Spinal cord (tissue), 10 donors: ENCODE data around the gene RECK. TPM values are rescaled to one million over a fixed set of nuclear protein-coding genes. Genes with fewer than 3 reads are reported as not detected.
"Not testable (repeated sequence)": the region's sequence is repeated elsewhere in the genome, so short reads cannot be mapped to it uniquely, and the experiment has no call there.

Experiments
- DNase-seq, 6 donors: peaks; one replicate each; pipeline versions ENCODE4 v3.0.0 to v3.0.0-alpha.2; 2013 to 2015; ENCODE audit warnings: low spot score in 6 of 6, low read depth in 4 of 6
- H3K27ac ChIP-seq: one replicate; pipeline ENCODE4 v1.5.1; 2013; ENCODE audit warnings: low read depth, low read length, control low read depth
- H3K27me3 ChIP-seq: one replicate; pipeline ENCODE4 v1.6.1; 2013; ENCODE audit warnings: low read length; ENCODE audit not compliant: control insufficient read depth, insufficient read depth
- H3K36me3 ChIP-seq: one replicate; pipeline ENCODE4 v1.6.1; 2013; ENCODE audit warnings: low read length; ENCODE audit not compliant: control insufficient read depth, insufficient read depth
- H3K4me1 ChIP-seq: one replicate; pipeline ENCODE4 v1.6.1; 2013; ENCODE audit warnings: low read length; ENCODE audit not compliant: control insufficient read depth, insufficient read depth
- H3K4me3 ChIP-seq: one replicate; pipeline ENCODE4 v1.5.1; 2013; ENCODE audit warnings: low read depth, low read length, control low read depth
- H3K9me3 ChIP-seq: one replicate; pipeline ENCODE4 v1.6.1; 2013; ENCODE audit warnings: low read length; ENCODE audit not compliant: control insufficient read depth, insufficient read depth
- WGBS: methylation state at CpG from one replicate; pipeline ENCODE4 v1.1.5; 2013; ENCODE audit warnings: missing lambda C conversion rate; ENCODE audit not compliant: insufficient coverage; 5-methylcytosine and 5-hydroxymethylcytosine counted together
- polyA plus RNA-seq, 2 donors: library from polyadenylated mRNA; unstranded; fragments of 120-200 nt; gene quantifications; one replicate each; pipeline ENCODE4 v1.2.1, GENCODE V29; 2013; ENCODE audit not compliant: insufficient read length in 2 of 2
- total RNA-seq, 2 donors: library from RNA; depleted of rRNA in 1 of 2; stranded (reverse); fragments of 120-200 nt in 1 of 2; fragments of >200 nt in 1 of 2; gene quantifications; one replicate each; pipeline versions ENCODE4 v1.2.3 to v1.2.4, GENCODE V29; 2013 to 2014
- donor health status: healthy.

The RECK gene
- total and polyA plus RNA-seq, 4 donors = 10.9 to 19.4 (median 17.3) TPM

DNA sequence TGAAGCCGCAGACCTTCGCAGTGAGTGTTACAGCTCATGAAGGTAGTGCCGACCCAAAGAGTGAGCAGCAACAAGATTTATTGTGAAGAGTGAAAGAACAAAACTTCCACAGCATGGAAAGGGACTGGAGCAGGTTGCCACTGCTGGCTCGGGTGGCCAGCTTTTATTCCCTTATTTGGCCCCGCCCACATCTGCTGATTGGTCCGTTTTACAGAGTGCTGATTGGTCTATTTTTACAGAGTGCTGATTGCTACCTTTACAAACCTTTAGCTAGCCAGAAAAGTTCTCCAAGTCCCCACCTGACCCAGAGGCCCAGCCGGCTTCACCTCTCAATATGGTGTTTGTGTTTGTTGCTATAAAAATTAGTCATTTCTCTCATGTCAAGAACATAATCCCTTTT, 49.7 kb downstream of the RECK start:
- Histone ChIP-seq H3K4me1 (no peaks in the 10 kb centered on the region), H3K27me3 (no peaks in the 10 kb centered on the region), H3K4me3 (no peak overlapping the region), H3K9me3 (no peaks in the 10 kb centered on the region), H3K36me3 (peaks cover 12% of the 10 kb centered on the region), H3K27ac (no peak overlapping the region)
- WGBS = 91% methylated on average over 6 of the region's 7 CpGs
- no peak for DNase-seq

DNA sequence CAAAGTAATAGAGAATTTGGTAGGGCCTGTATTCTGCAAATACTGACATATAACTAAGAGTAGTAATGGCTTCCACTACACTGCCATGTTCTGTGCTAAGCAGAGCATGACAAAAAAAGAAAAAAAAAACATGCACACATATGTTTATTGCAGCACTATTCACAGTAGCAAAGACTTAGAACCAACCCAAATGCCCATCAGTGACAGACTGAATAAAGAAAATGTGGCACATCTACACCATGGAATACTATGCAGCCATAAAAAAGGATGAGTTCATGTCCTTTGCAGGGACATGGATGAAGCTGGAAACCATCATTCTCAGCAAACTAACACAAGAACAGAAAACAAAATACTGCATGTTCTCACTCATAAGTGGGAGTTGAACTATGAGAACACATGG, 50.3 kb downstream of the RECK start:
- peaks cover 12% of the 10 kb centered on the region for H3K36me3 ChIP-seq
- not testable (repeated sequence) for H3K4me1 ChIP-seq, H3K27ac ChIP-seq, H3K9me3 ChIP-seq, DNase-seq, H3K4me3 ChIP-seq, H3K27me3 ChIP-seq

DNA sequence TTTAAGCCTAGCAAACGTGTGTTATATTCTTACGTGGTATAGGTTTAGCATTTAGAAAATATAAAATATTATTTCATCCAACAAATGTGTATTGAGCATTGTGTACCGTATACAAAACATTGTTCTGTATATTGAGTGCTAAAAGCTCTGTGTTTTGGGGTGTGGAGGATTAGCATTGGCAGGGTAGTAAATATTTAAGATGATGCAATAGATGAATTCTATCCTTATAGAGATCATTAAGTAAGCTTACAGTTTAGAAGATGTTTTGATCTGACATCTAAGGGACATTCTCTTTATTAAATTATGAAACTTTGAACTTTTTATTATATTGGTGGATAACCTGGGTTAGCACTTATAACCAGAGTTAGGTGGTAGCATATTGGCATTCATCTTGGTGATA, 51.3 kb downstream of the RECK start:
- Histone ChIP-seq H3K9me3 (no peaks in the 10 kb centered on the region), H3K4me3 (no peak overlapping the region), H3K27me3 (no peaks in the 10 kb centered on the region), H3K36me3 (peaks cover 12% of the 10 kb centered on the region), H3K27ac (no peak overlapping the region), H3K4me1 (no peaks in the 10 kb centered on the region)
- no CpG with 5 or more reads among the region's 3 CpGs for WGBS
- DNase-seq = no peak

DNA sequence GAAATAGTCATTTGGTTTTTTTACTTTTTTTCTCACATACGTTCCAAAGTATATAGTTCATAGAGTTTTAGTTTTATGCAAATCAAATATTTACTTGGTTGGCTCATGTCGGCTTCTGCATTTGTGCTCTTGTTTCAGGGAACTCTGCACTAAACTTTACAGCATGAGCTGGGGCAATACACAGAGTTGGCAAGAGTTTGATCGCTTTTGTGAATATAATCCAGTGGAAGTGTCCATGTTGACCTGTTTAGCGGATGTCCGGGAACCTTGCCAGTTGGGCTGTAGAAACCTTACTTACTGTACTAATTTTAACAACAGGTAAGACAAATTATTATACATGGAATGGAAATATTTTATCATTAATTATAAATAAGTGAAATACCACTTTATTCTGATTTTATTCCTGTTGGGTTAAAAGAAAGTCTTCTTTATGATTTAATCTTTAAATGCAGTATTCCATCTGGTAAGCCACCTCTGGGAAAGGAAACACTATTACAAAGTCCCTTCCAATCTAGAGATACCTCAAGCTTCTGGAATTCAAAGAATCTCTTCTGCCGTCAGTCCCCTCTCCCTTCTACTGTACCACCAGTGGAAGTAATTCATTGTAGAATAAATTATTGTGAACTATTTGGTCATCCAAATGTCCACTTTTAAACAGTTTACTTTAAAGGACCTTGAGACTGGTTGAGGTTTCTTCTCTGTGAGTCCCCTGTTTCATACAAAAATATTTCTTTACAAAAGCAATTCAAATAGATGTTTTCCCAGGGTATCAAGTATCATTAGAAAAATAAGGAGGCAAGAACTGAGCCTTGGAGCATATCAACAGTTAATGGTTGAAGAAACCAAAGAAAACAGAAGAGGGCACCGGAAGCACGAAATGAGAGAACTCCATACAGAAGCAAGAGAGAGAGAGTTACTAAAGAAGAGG, 54.6 kb downstream of the RECK start:
- H3K27ac ChIP-seq = no peak overlapping the region
- WGBS = 35% methylated on average over 2 of the region's 8 CpGs
- H3K4me3 ChIP-seq = no peak overlapping the region
- no peaks in the 10 kb centered on the region for H3K9me3 ChIP-seq
- peaks cover 2% of the 10 kb centered on the region for H3K36me3 ChIP-seq
- peak in 2 of 6 donors; percentile 11 to 28 for DNase-seq
- no peaks in the 10 kb centered on the region for H3K27me3 ChIP-seq
- H3K4me1 ChIP-seq = no peaks in the 10 kb centered on the region

DNA sequence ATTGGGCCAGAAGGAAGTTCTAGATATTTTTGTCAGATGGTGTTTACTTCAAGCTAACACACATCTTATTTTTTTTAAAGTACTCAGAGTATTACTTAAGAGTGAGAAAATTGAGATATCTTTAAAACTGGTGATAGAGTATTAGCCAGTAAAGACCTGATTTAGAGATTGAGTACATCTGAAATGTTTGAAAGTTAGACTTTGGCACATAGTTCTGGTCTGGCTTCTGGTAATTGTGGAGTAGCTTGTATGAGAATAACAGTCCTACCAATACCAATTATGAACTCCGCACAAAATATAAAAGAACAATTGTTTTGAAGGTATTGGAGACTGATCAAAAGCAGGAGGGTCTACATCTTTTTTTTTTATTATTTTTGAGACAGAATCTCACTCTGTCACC, 55.3 kb downstream of the RECK start:
- no peak overlapping the region for H3K27ac ChIP-seq
- H3K4me1 ChIP-seq = no peaks in the 10 kb centered on the region
- no peaks in the 10 kb centered on the region for H3K36me3 ChIP-seq
- no peak overlapping the region for H3K4me3 ChIP-seq
- no peak for DNase-seq
- no peaks in the 10 kb centered on the region for H3K9me3 ChIP-seq
- no CpG with 5 or more reads among the region's 1 CpG for WGBS
- no peaks in the 10 kb centered on the region for H3K27me3 ChIP-seq

DNA sequence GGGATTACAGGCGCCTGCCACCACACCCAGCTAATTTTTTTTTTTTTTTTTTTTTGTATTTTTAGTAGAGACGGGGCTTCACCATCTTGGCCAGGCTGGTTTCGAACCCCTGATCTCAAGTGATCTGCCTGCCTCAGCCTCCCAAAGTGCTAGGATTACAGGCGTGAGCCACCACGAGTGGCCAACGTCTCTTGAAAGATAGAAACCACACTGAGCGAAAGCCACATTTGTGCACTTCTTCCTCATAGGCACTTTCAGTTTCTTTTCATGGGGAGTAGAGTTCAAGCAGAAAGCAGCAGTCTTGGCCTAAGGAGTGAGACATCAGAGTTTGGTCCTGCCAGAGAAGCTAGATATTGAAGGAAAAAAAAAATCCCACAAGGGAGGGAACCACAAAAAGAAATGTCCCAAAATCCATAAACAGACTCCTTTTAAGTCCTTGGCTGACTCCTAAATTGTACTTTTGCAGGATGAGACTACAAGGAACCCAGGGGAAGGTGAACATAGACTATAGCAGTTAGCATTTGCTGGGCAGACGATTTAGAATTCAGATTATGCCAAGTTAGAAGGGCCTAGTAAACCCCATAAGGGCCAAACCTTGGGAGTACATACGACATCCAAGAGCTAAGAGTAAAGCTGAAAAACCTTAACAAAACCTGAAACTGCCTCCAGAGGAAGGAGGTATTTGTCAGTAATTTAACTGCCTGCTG, 55.9 kb downstream of the RECK start:
- no peaks in the 10 kb centered on the region for H3K4me1 ChIP-seq
- no peak overlapping the region for H3K27ac ChIP-seq
- no peaks in the 10 kb centered on the region for H3K9me3 ChIP-seq
- WGBS = 89% methylated on average over 1 of the region's 9 CpGs
- H3K27me3 ChIP-seq = no peaks in the 10 kb centered on the region
- no peak overlapping the region for H3K4me3 ChIP-seq
- no peaks in the 10 kb centered on the region for H3K36me3 ChIP-seq
- no peak for DNase-seq

DNA sequence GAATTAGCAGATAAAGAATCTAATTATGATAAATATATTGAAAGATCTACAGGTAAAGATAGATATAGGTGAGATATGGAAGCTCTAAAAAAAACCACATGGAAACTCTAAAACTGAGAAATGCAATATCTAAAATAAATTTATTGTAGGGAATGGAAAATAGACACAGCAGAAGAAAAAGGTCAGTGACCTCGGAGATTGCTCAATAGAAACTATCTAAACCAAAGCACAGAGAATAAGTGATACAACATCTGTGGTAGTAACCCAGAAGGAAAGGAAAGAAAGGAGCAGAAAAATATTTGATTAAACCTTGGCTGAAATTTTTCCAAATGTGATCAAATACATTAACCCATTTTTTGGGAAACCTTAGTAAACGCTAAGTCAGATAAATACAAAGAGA, 56.7 kb downstream of the RECK start:
- no CpG with 5 or more reads among the region's 2 CpGs for WGBS
- no peak overlapping the region for H3K4me3 ChIP-seq
- no peaks in the 10 kb centered on the region for H3K4me1 ChIP-seq

DNA sequence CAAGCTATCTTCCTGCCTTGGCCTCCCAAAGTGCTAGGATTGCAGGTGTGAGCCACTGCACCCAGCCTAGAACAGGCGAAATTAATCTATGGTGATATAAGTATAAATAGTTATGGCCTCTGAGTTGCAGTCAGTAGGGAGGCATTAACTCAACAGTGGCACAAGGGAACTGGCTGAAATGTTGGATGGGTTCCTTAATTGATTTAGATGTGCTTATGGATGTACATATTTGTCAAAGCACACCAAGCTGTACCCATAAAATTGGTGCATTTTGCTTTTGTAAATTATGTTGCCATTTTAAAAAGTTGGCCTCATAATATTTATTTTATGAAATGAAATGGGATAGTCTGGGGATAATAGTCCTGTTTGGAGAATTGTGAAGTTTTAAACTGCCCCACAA, 63.0 kb downstream of the RECK start:
- Histone ChIP-seq H3K4me3 (no peak overlapping the region), H3K9me3 (no peaks in the 10 kb centered on the region), H3K27ac (no peak overlapping the region), H3K36me3 (peaks cover 7% of the 10 kb centered on the region), H3K27me3 (no peaks in the 10 kb centered on the region), H3K4me1 (no peaks in the 10 kb centered on the region)
- DNase-seq = no peak
- 88% methylated on average over 1 of the region's 1 CpG for WGBS

More for the DNA sequence above, 56.7 kb downstream of the RECK start:
- DNase-seq = no peak
- H3K27me3 ChIP-seq = no peaks in the 10 kb centered on the region
- no peak overlapping the region for H3K27ac ChIP-seq
- no peaks in the 10 kb centered on the region for H3K36me3 ChIP-seq
- H3K9me3 ChIP-seq = no peaks in the 10 kb centered on the region

DNA sequence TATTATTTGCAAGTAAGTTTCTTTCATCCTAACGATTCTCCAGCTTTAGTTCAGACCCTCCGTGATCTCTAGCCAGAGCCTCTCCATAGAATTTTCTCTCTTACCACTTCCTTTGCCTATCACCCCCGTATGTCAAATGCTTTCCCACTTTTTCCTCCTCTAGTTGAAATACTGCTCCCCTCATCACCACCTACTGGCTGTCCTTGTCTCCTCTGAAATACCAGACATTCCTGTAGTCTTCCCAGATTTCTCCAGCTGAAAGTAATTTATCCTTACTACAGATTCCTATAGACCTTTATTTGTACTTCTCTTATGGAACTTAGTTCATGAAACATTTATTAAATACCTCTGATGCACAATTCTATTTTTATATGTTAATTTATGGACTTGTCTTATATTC, 63.8 kb downstream of the RECK start:
- no peak for DNase-seq
- H3K9me3 ChIP-seq = no peaks in the 10 kb centered on the region
- 58% methylated on average over 3 of the region's 3 CpGs for whole genome bisulfite sequencing

More for the DNA sequence above, 63.8 kb downstream of the RECK start:
- Histone ChIP-seq H3K27me3 (no peaks in the 10 kb centered on the region), H3K4me3 (no peak overlapping the region), H3K36me3 (peaks cover 7% of the 10 kb centered on the region), H3K27ac (no peak overlapping the region), H3K4me1 (no peaks in the 10 kb centered on the region)
